NCI-H146 treated with DMSO at 0.1 percent for 48 hours (cell line): ENCODE results near the gene TSPAN18.

Experiments used
- DNase-seq: peaks from one replicate; lab custom pipeline; 2025; ENCODE audit not compliant: unreplicated experiment; lab: John Stamatoyannopoulos, UW

The TSPAN18 gene

GRCh38 chr11:44776551-44777208, 49.9 kb downstream of the TSPAN18 start:
- DNase-seq: no peak

- DNase-seq: no peak
Observed at GRCh38 chr11:44777209-44778194, 50.7 kb downstream of the TSPAN18 start.

GRCh38 chr11:44778195-44779100, 51.7 kb downstream of the TSPAN18 start:
- no peak for DNase-seq

GRCh38 chr11:44779736-44780520, 53.2 kb downstream of the TSPAN18 start:
- DNase-seq: no peak

GRCh38 chr11:44780940-44781631, 54.3 kb downstream of the TSPAN18 start:
- DNase-seq: no peak

- DNase-seq: no peak
Observed at GRCh38 chr11:44781655-44782054, 54.9 kb downstream of the TSPAN18 start.

GRCh38 chr11:44782478-44782877, 55.7 kb downstream of the TSPAN18 start:
- no peak for DNase-seq

- DNase-seq: no peak
Observed at GRCh38 chr11:44784436-44784760, 57.6 kb downstream of the TSPAN18 start.

GRCh38 chr11:44784851-44785250, 58.1 kb downstream of the TSPAN18 start:
- DNase-seq: no peak

- DNase-seq: no peak
Observed at GRCh38 chr11:44785856-44786607, 59.3 kb downstream of the TSPAN18 start.

GRCh38 chr11:44787070-44787469, 60.3 kb downstream of the TSPAN18 start:
- DNase-seq: no peak

GRCh38 chr11:44787981-44788380, 61.2 kb downstream of the TSPAN18 start:
- DNase-seq: no peak

- DNase-seq: no peak
Observed at GRCh38 chr11:44788536-44789261, 61.9 kb downstream of the TSPAN18 start.

- DNase-seq: no peak
Observed at GRCh38 chr11:44789496-44789895, 62.7 kb downstream of the TSPAN18 start.

GRCh38 chr11:44790211-44790610, 63.4 kb downstream of the TSPAN18 start:
- DNase-seq: no peak

GRCh38 chr11:44791316-44791925, 64.7 kb downstream of the TSPAN18 start:
- DNase-seq: no peak

- DNase-seq: no peak
Observed at GRCh38 chr11:44792171-44792570, 65.4 kb downstream of the TSPAN18 start.
